Measurements from ENCODE around the gene MEIS1. TPM values are rescaled to one million over a fixed set of nuclear protein-coding genes. Genes with fewer than 3 reads are reported as not detected.

The MEIS1 gene
- total RNA-seq, 3 donors from 2014 or later (not counting 1 experiment from before 2014, with no cell fraction given), result 2.0 to 5.4 (median 3.6) TPM

DNA sequence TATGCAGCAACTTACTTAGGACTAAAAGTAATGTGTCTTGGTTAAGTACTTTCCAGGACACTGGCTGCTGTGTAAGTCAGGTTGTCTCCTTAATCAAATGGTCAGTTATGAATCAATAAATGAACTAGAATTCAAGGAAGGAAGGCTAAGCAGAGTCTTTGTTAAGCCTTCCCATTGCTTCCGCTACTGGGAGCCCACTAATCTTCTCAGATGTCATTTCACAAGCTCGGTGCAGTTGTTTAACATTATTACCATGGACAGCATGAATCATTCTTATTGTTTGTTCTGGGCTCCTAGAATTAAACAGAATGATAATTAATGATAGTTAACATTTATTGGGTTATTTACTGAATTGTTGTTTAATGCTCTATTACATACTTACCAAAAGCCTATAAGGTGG is 26.0 kb upstream of the MEIS1 start:
- Mint-ChIP-seq H3K9me3 (peaks cover 0 to 2% of the 10 kb centered on the region in 2 donors), H3K4me1 (no peaks in the 10 kb centered on the region), H3K27ac (no peak overlapping the region), H3K36me3 (peaks cover 1% of the 10 kb centered on the region), H3K27me3 (ENCODE audit: low read depth in 2 of 2) (peaks cover 4 to 17% of the 10 kb centered on the region in 2 donors), H3K4me3 (no peak overlapping the region)
- TF ChIP-seq, protein P1, sequence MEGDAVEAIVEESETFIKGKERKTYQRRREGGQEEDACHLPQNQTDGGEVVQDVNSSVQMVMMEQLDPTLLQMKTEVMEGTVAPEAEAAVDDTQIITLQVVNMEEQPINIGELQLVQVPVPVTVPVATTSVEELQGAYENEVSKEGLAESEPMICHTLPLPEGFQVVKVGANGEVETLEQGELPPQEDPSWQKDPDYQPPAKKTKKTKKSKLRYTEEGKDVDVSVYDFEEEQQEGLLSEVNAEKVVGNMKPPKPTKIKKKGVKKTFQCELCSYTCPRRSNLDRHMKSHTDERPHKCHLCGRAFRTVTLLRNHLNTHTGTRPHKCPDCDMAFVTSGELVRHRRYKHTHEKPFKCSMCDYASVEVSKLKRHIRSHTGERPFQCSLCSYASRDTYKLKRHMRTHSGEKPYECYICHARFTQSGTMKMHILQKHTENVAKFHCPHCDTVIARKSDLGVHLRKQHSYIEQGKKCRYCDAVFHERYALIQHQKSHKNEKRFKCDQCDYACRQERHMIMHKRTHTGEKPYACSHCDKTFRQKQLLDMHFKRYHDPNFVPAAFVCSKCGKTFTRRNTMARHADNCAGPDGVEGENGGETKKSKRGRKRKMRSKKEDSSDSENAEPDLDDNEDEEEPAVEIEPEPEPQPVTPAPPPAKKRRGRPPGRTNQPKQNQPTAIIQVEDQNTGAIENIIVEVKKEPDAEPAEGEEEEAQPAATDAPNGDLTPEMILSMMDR (IDR thresholded peaks at IDR 0.05), result no peak
- DNase-seq, result no peak
- H3K4me3 ChIP-seq (ENCODE audit: low read length), result no peak overlapping the region
- no peaks in the 10 kb centered on the region for H3K27me3 ChIP-seq (ENCODE audit: control insufficient read depth, insufficient read depth, low read length)
- H3K36me3 ChIP-seq (ENCODE audit: control insufficient read depth, insufficient read depth, low read length), result no peaks in the 10 kb centered on the region
- no peaks in the 10 kb centered on the region for H3K9me3 ChIP-seq (ENCODE audit: control insufficient read depth, insufficient read depth, low read length)
- WGBS (ENCODE audit: insufficient coverage), result 75% methylated on average over 2 of the region's 2 CpGs
- intact Hi-C loops (cut with micrococcal nuclease), result no loop called here
- no peak overlapping the region for H3K27ac ChIP-seq (ENCODE audit: low read length)
- H3K4me1 ChIP-seq (ENCODE audit: control insufficient read depth, insufficient read depth, low read length), result no peaks in the 10 kb centered on the region
- no peak for ATAC-seq

DNA sequence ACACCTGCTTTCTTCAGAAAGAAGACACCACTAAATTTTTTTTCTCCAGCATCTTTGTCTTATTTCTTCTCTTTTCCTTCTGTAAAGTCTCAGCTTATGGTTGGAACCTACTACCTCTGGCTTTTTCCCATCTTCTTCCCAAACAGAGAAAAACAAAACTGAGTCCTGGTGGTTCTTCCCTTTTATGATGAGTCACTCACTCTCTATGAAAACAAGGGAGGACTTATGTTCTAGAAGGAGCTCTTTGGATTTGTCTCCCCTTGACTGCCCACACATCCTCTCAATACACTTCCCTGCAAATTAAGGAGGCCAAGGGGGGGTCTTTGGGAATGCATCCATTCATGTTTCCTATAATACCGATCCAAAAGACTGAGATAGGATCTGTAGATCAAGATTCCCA is 22.1 kb upstream of the MEIS1 start:
- Histone ChIP-seq H3K27ac (ENCODE audit: low read length) (no peak overlapping the region), H3K27me3 (ENCODE audit: control insufficient read depth, insufficient read depth, low read length) (no peaks in the 10 kb centered on the region), H3K36me3 (ENCODE audit: control insufficient read depth, insufficient read depth, low read length) (no peaks in the 10 kb centered on the region), H3K4me1 (ENCODE audit: control insufficient read depth, insufficient read depth, low read length) (no peaks in the 10 kb centered on the region), H3K9me3 (ENCODE audit: control insufficient read depth, insufficient read depth, low read length) (no peaks in the 10 kb centered on the region), H3K4me3 (ENCODE audit: low read length) (no peak overlapping the region)
- no peak for ATAC-seq
- TF ChIP-seq, protein P1 (IDR thresholded peaks at IDR 0.05), result no peak
- WGBS (ENCODE audit: insufficient coverage), result 73% methylated on average over 1 of the region's 1 CpG
- Mint-ChIP-seq H3K27me3 (ENCODE audit: low read depth in 2 of 2) (peaks cover 0 to 17% of the 10 kb centered on the region in 2 donors), H3K9me3 (no peaks in the 10 kb centered on the region), H3K36me3 (no peaks in the 10 kb centered on the region), H3K4me3 (no peak overlapping the region), H3K4me1 (no peaks in the 10 kb centered on the region), H3K27ac (no peak overlapping the region)
- intact Hi-C loops (cut with micrococcal nuclease), result no loop called here
- DNase-seq, result no peak

DNA sequence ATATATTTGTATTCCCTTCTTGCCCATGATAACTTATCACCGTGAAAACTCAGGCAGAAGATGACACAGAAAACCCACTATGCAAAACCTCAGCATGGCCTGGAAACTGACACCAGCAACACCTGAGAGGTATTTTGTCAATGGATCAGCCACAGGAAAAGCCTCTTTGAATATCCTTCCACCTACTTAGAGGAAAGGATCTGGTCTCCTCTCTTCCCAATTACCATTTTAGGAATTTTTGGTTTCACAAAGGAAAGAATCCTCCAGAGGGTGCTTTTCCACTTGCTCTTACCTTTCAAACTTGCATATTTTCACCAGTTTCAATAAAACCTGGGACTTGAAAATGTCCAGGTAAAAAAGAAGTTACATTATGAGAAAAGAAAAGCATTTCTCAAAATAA is 20.0 kb upstream of the MEIS1 start:
- Mint-ChIP-seq H3K27me3 (ENCODE audit: low read depth in 2 of 2) (peaks cover 0 to 22% of the 10 kb centered on the region in 2 donors), H3K36me3 (no peaks in the 10 kb centered on the region), H3K27ac (no peak overlapping the region), H3K4me3 (no peak overlapping the region), H3K9me3 (no peaks in the 10 kb centered on the region), H3K4me1 (no peaks in the 10 kb centered on the region)
- no peaks in the 10 kb centered on the region for H3K27me3 ChIP-seq (ENCODE audit: control insufficient read depth, insufficient read depth, low read length)
- H3K36me3 ChIP-seq (ENCODE audit: control insufficient read depth, insufficient read depth, low read length), result no peaks in the 10 kb centered on the region
- no peak overlapping the region for H3K27ac ChIP-seq (ENCODE audit: low read length)
- intact Hi-C loops (cut with micrococcal nuclease), result no loop called here
- H3K4me1 ChIP-seq (ENCODE audit: control insufficient read depth, insufficient read depth, low read length), result no peaks in the 10 kb centered on the region
- TF ChIP-seq, protein P1 (IDR thresholded peaks at IDR 0.05), result no peak
- H3K4me3 ChIP-seq (ENCODE audit: low read length), result no peak overlapping the region
- DNase-seq (no peak), ATAC-seq (no peak)
- H3K9me3 ChIP-seq (ENCODE audit: control insufficient read depth, insufficient read depth, low read length), result no peaks in the 10 kb centered on the region
- 86% methylated on average over 1 of the region's 1 CpG for WGBS (ENCODE audit: insufficient coverage)

DNA sequence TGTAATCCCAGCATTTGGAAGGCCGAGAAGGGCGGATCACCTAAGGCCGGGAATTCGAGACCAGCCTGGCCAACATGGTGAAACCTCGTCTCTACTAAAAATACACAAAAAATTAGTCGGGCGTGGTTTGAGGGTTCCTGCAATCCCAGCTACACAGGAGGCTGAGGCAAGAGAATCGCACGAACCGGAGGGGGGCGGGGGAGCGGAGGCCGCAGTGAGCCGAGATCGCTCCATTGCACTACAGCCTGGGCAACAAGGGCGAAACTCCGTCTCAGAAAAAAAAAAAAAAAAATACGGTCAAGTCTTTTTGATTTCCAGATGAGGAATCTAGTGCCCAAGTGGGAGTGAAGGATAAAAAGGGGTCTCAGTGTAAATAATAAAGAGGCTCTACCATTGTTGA is 16.5 kb upstream of the MEIS1 start:
- intact Hi-C loops (cut with micrococcal nuclease), result no loop called here
- 93% methylated on average over 18 of the region's 18 CpGs for WGBS (ENCODE audit: insufficient coverage)
- TF ChIP-seq, protein P1 (IDR thresholded peaks at IDR 0.05), result no peak

More for the DNA sequence above, 16.5 kb upstream of the MEIS1 start:
- ATAC-seq (no peak), DNase-seq (no peak)
- H3K27me3 Mint-ChIP-seq (ENCODE audit: low read depth in 2 of 2), result peaks cover 5 to 35% of the 10 kb centered on the region in 2 donors
- H3K27me3 ChIP-seq (ENCODE audit: control insufficient read depth, insufficient read depth, low read length), result no peaks in the 10 kb centered on the region
- no peaks in the 10 kb centered on the region for H3K9me3 ChIP-seq (ENCODE audit: control insufficient read depth, insufficient read depth, low read length)
- no peaks in the 10 kb centered on the region for H3K4me1 ChIP-seq (ENCODE audit: control insufficient read depth, insufficient read depth, low read length)
- no peak overlapping the region for H3K4me3 Mint-ChIP-seq
- no peaks in the 10 kb centered on the region for H3K9me3 Mint-ChIP-seq
- H3K4me1 Mint-ChIP-seq, result no peaks in the 10 kb centered on the region
- no peaks in the 10 kb centered on the region for H3K36me3 Mint-ChIP-seq
- no peaks in the 10 kb centered on the region for H3K36me3 ChIP-seq (ENCODE audit: control insufficient read depth, insufficient read depth, low read length)
- H3K4me3 ChIP-seq (ENCODE audit: low read length), result no peak overlapping the region
- H3K27ac Mint-ChIP-seq, result no peak overlapping the region
- H3K27ac ChIP-seq (ENCODE audit: low read length), result no peak overlapping the region

Measured in natural killer cell (primary cell).